NCI-H2227 (cell line): ENCODE data around the gene ARMC7.
"Not testable (repeated sequence)": the region's sequence is repeated elsewhere in the genome, so short reads cannot be mapped to it uniquely, and the experiment has no call there.

Source experiments
- DNase-seq: peaks from one replicate; lab custom pipeline; 2025; ENCODE audit not compliant: unreplicated experiment; lab: John Stamatoyannopoulos, UW

Gene ARMC7

GRCh38 chr17:75152523-75152921, 42.8 kb downstream of the ARMC7 start:
- DNase-seq, result no peak

GRCh38 chr17:75152922-75153779, 43.4 kb downstream of the ARMC7 start:
- DNase-seq, result peak; percentile 60

GRCh38 chr17:75153780-75154194, 44.0 kb downstream of the ARMC7 start:
- peak; percentile 58 for DNase-seq

- peak; percentile 99 for DNase-seq
Measured at GRCh38 chr17:75154195-75155106, 44.7 kb downstream of the ARMC7 start, which contains the start of gene JPT1. TSS of gene JPT1 (minus strand) at chr17:75154512. CDS start at chr17:75154397, 115 bp downstream.

- DNase-seq, result no peak
Measured at GRCh38 chr17:75155191-75155601, 45.4 kb downstream of the ARMC7 start.

GRCh38 chr17:75158480-75158879, 48.7 kb downstream of the ARMC7 start:
- not testable (repeated sequence) for DNase-seq

- DNase-seq, result no peak
Measured at GRCh38 chr17:75159196-75160031, 49.6 kb downstream of the ARMC7 start.

- no peak for DNase-seq
Measured at GRCh38 chr17:75160211-75160610, 50.4 kb downstream of the ARMC7 start.

GRCh38 chr17:75163074-75163473, 53.3 kb downstream of the ARMC7 start:
- DNase-seq, result no peak

- DNase-seq, result not testable (repeated sequence)
Measured at GRCh38 chr17:75164606-75165005, 54.8 kb downstream of the ARMC7 start.

GRCh38 chr17:75168998-75169397, 59.2 kb downstream of the ARMC7 start:
- DNase-seq, result no peak

- DNase-seq, result no peak
Measured at GRCh38 chr17:75173526-75173925, 63.8 kb downstream of the ARMC7 start.

- DNase-seq, result no peak
Measured at GRCh38 chr17:75174996-75175395, 65.2 kb downstream of the ARMC7 start.

GRCh38 chr17:75176625-75177024, 66.9 kb downstream of the ARMC7 start:
- DNase-seq, result no peak

- no peak for DNase-seq
Measured at GRCh38 chr17:75178453-75178852, 68.7 kb downstream of the ARMC7 start.
